Left lung (tissue), 10 donors: ENCODE data around the gene ATP2B3. TPM values are rescaled to one million over a fixed set of nuclear protein-coding genes. Genes with fewer than 3 reads are reported as not detected.

Experiments
- ATAC-seq: fragments of 200-7000 bp; cut with Tn5 transposase; one replicate; pipeline ENCODE4 v1.9.1; 2020; ENCODE audit warnings: moderate library complexity
- DNase-seq, 4 donors: peaks; one replicate each; pipeline ENCODE4 v3.0.0-alpha.2; 2013 to 2020
- H3K27ac ChIP-seq, 2 donors: fragments of 200-600 bp; sonication (generic) in 1 of 2; one replicate each; pipeline versions ENCODE4 v1.5.0 to v1.8.0; 2020 to 2021
- H3K27me3 ChIP-seq, 2 donors: fragments of 200-600 bp; sonication (generic) in 1 of 2; one replicate each; pipeline versions ENCODE4 v1.5.0 to v1.8.0; 2020 to 2021
- H3K36me3 ChIP-seq, 2 donors: fragments of 200-600 bp; sonication (generic) in 1 of 2; one replicate each; pipeline versions ENCODE4 v1.5.0 to v1.8.0; 2020 to 2021
- H3K4me1 ChIP-seq, 2 donors: fragments of 200-600 bp; one replicate each; pipeline ENCODE4 v1.8.0; 2021
- H3K4me3 ChIP-seq, 2 donors: fragments of 200-600 bp; sonication (generic) in 1 of 2; one replicate each; pipeline versions ENCODE4 v1.5.0 to v1.8.0; 2020 to 2021; ENCODE audit warnings: mild to moderate bottlenecking in 1 of 2
- H3K9me3 ChIP-seq, 2 donors: fragments of 200-600 bp; sonication (generic) in 1 of 2; one replicate each; pipeline versions ENCODE4 v1.5.0 to v1.8.0; 2020 to 2021
- intact Hi-C, 2 donors: fragments of 100-400 bp; cut with DNase I; formaldehyde crosslinking; loops; one replicate each; pipeline versions ENCODE4 v1.11.2 to v1.14.2; 2022
- polyA plus RNA-seq, 6 donors: library from polyadenylated mRNA; unstranded; fragments of 120-200 nt; gene quantifications; one replicate each; pipeline ENCODE4 v1.2.1, GENCODE V29; 2013; ENCODE audit not compliant: insufficient read length in 6 of 6
- total RNA-seq, 2 donors: library from RNA; stranded (reverse); fragmentation: NEBNext Ultra II Directional; extraction: Animal tissue kit (Norgen Biotek cat#: 25700); gene quantifications; one replicate each; pipeline ENCODE4 v1.2.1, GENCODE V29; 2021
- TF ChIP-seq, protein P1 (sequence below), 2 donors: fragments of 200-600 bp; sonication (generic) in 1 of 2; IDR thresholded peaks; one replicate each; pipeline versions ENCODE4 v1.5.0 to v1.8.0; 2021; ENCODE audit warnings: antibody characterized with exemption in 2 of 2
- donor health status: DM: no; HTN: yes; CAD: no.
- donor health status: DM: no; HTN: no; CAD: no.

ATP2B3 gene
- total and polyA plus RNA-seq, 8 donors: 0.10 to 0.33 (median 0.19) TPM; not detected in 2

- peaks cover 0 to 87% of the 10 kb centered on the region in 2 donors for H3K36me3 ChIP-seq
- no peaks in the 10 kb centered on the region for H3K27me3 ChIP-seq
- DNase-seq (no peak), ATAC-seq (no peak)
- intact Hi-C loops: no loop called here
- no peak overlapping the region for H3K27ac ChIP-seq
- no peak overlapping the region for H3K4me3 ChIP-seq
- TF ChIP-seq, protein P1, sequence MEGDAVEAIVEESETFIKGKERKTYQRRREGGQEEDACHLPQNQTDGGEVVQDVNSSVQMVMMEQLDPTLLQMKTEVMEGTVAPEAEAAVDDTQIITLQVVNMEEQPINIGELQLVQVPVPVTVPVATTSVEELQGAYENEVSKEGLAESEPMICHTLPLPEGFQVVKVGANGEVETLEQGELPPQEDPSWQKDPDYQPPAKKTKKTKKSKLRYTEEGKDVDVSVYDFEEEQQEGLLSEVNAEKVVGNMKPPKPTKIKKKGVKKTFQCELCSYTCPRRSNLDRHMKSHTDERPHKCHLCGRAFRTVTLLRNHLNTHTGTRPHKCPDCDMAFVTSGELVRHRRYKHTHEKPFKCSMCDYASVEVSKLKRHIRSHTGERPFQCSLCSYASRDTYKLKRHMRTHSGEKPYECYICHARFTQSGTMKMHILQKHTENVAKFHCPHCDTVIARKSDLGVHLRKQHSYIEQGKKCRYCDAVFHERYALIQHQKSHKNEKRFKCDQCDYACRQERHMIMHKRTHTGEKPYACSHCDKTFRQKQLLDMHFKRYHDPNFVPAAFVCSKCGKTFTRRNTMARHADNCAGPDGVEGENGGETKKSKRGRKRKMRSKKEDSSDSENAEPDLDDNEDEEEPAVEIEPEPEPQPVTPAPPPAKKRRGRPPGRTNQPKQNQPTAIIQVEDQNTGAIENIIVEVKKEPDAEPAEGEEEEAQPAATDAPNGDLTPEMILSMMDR (IDR thresholded peaks at IDR 0.05): no peak
- H3K9me3 ChIP-seq: no peaks in the 10 kb centered on the region
- no peaks in the 10 kb centered on the region for H3K4me1 ChIP-seq
These were observed 73.8 kb downstream of the ATP2B3 start for GRCh38 chrX:153590961-153591956.

GRCh38 chrX:153592091-153592833 lies 74.8 kb downstream of the ATP2B3 start:
- intact Hi-C loops: no loop called here
- H3K9me3 ChIP-seq: no peaks in the 10 kb centered on the region

DNA sequence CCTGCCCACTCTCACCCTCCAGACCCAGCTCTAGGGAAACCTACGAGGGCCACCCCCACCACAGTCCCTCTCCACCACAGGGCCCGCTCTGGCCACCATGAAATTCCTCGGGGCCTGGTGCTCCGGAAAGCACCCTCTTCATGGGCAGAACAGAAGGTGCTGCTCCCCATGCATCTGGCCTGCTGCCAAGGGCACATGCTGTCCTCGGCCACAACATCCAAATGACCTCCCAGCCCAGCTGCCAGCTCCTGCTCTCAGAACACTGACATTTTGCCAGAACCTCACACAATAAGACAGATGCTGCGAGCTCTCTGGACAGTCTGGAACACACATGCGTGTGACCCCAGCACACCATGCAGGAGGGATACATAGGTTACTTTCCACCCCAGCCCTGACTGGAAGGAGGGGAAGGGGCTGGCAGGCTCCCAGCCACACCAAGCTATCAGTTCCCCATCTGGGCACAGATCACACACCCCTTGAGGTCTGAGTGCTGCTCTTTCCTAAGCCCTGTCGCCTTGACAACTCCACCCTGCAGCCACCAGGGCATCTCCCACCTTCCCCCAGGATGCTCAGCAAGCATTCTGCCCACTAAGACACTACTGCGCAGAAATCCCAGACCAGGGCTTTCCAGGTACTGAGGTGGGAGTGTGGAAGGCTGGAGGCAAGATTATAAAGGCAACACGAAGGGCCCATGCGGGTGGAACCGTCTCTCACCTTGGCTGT lies 75.7 kb downstream of the ATP2B3 start:
- intact Hi-C loops: no loop called here
- ATAC-seq (no peak), DNase-seq (peak in 1 of 4 donors; percentile 4)
- Histone ChIP-seq H3K9me3 (no peaks in the 10 kb centered on the region), H3K36me3 (peaks cover 0 to 72% of the 10 kb centered on the region in 2 donors), H3K27me3 (no peaks in the 10 kb centered on the region), H3K4me1 (peaks cover 0 to 15% of the 10 kb centered on the region in 2 donors), H3K27ac (no peak overlapping the region), H3K4me3 (no peak overlapping the region)
- TF ChIP-seq, protein P1 (IDR thresholded peaks at IDR 0.05): no peak

More at GRCh38 chrX:153592091-153592833, 74.8 kb downstream of the ATP2B3 start:
- no peak for ATAC-seq
- TF ChIP-seq, protein P1 (IDR thresholded peaks at IDR 0.05): no peak
- H3K27ac ChIP-seq: no peak overlapping the region
- no peak for DNase-seq
- H3K36me3 ChIP-seq: peaks cover 0 to 80% of the 10 kb centered on the region in 2 donors
- no peak overlapping the region for H3K4me3 ChIP-seq
- H3K27me3 ChIP-seq: no peaks in the 10 kb centered on the region
- peaks cover 0 to 7% of the 10 kb centered on the region in 2 donors for H3K4me1 ChIP-seq

- TF ChIP-seq, protein P1 (IDR thresholded peaks at IDR 0.05): no peak
- intact Hi-C loops: no loop called here
These were observed 76.5 kb downstream of the ATP2B3 start for GRCh38 chrX:153593811-153594500.

More at GRCh38 chrX:153593811-153594500, 76.5 kb downstream of the ATP2B3 start:
- Histone ChIP-seq H3K27ac (no peak overlapping the region), H3K4me3 (no peak overlapping the region), H3K4me1 (peaks cover 0 to 17% of the 10 kb centered on the region in 2 donors), H3K27me3 (no peaks in the 10 kb centered on the region), H3K9me3 (no peaks in the 10 kb centered on the region), H3K36me3 (peaks cover 0 to 63% of the 10 kb centered on the region in 2 donors)
- DNase-seq (peak in 1 of 4 donors; percentile 22), ATAC-seq (no peak)
